CD1c-positive myeloid dendritic cell (primary cell): ENCODE results near the gene ABRAXAS1.
A peak's percentile ranks its signal among the peaks of the same experiment; 100 is the strongest.
"Not testable (repeated sequence)": the region's sequence is repeated elsewhere in the genome, so short reads cannot be mapped to it uniquely, and the experiment has no call there.

Experiments used
- DNase-seq: peaks from one replicate; pipeline ENCODE4 v3.0.0-alpha.2; 2016; ENCODE audit errors: extremely low spot score

Gene ABRAXAS1

DNA sequence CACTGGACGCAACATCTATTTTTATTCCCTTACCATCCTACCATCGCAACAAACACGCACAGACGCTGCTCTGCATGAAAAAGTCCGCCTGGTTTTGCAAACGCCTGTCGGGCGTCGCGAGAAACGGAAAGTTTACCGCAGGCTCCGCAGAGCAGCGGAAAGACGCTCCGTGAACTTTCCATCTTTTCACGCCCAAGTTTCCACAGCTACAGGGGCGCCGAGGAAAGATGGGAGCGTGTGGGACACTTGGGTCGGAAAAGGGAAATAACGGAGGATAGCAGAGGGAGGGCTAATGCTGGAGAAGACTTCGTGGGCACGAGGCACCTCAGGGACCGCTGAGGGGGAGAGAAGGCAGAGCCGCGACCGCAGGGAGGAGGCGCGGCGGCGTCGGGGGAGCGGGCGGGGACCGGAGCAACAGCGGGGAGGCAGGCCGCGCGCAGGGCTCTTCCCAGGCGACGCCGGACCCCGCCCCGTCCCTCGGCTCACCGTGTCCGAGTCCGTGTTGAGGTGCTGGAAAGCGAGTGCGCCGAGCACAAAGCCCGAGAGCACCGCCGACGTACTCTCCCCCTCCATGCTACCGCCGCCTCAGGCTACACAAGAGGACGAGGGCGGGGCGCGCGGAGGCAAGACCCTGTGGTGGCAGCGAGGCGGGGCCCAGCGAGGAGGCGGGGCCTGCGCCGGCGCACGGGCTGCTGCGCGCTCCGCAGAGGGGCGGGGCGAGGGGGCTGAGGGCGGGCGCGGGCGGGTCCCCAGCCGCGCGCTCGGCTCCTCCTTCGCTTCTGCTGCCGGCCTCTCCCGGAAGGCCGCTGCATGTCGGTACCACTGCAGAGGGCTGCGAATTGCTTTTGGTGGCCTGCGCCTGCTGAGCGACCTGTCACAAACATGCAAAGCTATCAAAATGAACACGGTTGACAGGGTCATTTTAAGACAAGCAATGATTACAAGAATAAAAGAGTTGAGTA lies at the start of gene ABRAXAS1:
ABRAXAS1 (minus strand) TSS at position 601 of the 962 bp plus-strand sequence; CDS start at position 573, 28 bp downstream.
- peak; percentile 96 for DNase-seq

DNA sequence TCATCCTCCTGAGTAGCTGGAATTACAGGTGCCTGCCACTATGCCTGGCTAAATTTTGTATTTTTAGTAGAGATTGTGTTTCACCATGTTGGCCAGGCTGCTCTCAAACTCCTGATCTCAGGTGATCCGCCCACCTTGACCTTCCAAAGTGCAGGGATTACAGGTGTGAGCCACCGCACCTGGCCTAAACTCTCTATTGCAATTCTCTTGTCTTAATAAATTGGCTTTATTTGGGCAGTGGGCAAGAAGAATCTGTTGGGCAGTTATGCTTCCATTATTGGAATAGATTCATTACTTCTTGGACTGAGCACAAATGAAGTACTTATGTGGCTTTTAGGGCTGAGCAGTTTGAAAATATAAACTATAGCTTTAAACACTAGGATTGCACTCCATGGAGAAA lies 42.8 kb upstream of the ABRAXAS1 start:
- DNase-seq, result no peak

DNA sequence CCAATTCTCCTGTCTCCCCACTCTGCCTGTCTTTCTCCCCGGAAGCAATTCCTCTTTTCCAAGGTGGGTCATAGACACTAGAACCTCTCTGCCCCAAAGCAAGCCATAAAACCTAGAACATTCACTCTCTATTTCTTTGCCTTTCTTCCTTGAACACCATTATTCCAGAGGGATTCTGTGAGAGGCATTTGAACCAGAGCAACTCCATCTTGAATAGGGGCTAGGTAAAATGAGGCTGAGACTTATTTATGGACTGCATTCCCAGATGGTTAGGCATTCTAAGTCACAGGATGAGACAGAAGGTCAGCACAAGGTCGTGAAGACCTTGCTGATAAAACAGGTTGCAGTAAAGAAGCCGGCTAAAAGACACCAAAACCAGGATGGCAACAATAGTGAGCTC lies 37.3 kb upstream of the ABRAXAS1 start:
- no peak for DNase-seq

DNA sequence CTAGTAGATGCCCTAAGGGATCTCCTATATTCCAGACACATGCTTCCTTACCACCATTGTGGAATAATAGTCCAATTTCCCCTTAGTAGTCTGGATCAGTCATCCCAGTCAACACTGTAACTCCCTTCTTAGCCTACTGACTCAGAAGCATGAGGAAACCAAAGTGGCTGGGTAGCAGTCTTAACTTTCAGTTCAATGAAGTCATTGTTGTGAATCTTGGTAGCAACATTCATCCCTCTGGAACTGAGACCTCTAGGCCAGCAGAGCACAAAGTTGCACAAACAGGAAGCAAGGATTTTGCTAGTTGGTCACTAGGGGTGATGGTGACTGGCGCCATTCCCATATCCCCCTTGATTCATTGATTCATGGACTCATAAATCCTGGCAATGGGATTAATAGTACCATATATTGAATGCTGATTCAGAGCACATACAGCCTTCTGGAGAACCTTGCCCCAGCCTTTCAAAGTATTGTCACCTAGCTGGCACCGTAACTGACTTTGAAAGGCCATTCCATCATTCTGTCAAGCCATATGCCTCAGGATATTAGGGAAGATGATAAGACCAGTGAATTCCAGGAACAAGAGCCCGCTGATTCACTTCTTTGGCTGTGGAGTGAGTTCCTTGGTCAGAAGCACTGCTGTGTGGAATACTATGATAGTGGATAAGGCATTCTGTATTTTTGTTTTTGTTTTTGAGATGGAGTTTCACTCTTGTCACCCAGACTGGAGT lies 31.3 kb upstream of the ABRAXAS1 start:
- peak; percentile 48 for DNase-seq

DNA sequence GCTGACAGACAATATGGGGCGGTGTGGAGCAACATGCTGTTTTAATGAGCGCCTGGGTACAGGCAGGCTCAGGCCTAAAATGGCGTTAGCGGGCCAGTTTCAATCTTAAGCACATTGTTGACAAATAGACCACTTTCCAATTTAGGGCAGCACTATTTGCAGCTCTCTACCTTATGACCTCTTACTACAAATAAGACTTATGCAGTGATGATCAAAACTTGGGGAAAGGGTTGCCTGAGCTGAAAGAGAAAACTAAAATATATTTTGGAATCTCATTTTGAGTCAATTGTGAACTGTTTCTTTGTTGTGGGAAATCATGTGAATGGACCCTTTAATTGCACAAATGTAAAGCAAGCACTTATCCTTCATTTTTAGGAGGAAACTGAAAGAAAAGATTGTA lies 25.5 kb upstream of the ABRAXAS1 start:
- DNase-seq, result no peak

DNA sequence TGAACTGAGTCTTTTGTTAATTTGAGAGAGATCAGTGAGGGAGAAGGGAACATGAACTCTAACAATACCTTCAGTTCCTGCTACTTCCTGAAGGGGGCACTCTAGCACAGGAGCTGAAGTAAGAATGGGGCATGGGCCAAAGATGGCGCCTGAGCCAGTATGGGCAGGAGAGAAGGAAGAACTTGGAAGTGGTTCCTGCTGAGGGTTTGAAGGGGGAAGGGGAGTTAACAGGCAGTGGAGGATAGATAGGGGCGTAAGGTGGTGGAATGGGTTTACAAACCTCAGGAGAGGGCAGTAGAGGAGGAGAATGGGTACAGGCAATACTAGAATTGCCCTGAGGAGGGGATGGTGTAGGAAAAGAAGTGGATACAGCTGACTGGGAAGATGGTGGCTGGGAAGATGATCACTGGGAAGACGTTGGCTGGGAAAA lies 24.3 kb upstream of the ABRAXAS1 start:
- DNase-seq, result peak; percentile 79

DNA sequence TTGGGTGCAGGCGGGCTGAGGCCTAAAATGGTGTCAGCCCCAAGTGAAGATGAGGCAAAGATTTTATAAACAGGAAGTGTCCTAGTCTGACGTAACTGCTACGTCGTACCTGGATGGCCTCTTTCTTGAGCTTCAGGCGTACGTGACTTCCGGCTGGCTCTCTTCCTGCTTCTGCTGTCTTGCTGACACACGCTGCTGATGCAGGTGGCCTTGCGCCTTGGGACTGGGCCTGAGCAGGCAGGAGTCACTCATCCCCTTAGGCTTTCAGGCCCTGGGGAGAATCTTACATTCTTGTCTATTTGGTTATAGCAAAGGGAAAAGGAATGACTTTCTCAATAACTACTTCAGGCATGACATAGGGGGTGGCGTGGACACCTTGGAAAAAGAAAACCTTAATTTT lies 20.1 kb upstream of the ABRAXAS1 start:
- no peak for DNase-seq

DNA sequence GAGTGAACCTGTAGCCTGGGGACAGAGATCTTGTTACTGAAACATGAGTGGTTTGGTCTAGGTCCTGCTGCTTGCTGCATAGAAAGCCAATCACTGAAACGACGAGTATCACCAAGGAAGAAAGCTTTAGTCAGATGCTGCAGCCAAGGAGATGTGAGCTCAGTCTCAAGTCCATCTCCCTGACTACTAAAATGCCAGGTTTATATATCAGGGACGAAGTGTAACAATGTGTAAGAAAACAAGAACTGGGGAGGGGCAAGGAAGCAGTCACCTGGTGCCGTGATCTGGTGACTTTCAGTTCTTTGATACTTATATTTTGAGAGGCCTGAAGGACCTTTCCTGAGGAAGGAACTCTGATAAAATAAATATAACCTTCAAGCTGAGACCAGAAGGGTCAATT lies 19.6 kb upstream of the ABRAXAS1 start:
- DNase-seq, result no peak

DNA sequence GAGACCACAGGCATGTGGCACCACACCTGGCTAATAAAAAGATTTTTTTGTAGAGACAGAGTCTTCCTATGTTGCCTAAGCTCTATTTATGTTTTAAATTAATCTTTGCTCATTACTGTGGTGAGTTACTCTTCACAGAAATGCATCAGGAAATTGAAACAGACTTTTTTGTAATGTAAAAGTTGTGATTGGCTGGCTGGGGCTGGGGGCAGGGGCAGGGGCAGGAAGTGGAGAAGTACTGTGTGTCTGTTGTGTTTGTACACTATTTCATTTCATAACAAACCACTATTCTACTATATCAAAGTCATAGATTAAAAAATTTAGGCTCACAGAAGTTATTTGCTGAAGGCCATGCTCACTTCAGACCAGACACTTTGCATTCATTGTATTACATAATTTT lies 19.1 kb upstream of the ABRAXAS1 start:
- DNase-seq, result no peak

DNA sequence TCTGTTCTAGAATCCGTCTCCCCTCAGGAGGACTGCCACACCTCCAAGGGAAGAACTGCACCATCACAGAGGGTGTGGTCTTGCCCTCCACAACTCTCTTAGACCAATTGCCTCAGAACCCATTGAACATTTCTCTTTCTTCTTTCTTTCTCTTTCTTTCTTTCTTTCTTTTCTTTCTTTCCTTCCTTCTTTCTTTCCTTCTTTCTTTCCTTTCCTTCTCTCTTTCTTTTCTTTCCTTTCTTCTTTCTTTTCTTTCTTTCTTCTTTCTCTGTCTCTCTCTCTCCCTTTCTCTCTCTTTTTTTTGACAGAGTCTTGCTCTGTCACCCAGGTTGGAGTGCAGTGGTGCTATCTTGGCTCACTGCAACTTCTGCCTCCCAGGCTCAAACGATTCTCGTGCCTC lies 16.8 kb upstream of the ABRAXAS1 start:
- not testable (repeated sequence) for DNase-seq

DNA sequence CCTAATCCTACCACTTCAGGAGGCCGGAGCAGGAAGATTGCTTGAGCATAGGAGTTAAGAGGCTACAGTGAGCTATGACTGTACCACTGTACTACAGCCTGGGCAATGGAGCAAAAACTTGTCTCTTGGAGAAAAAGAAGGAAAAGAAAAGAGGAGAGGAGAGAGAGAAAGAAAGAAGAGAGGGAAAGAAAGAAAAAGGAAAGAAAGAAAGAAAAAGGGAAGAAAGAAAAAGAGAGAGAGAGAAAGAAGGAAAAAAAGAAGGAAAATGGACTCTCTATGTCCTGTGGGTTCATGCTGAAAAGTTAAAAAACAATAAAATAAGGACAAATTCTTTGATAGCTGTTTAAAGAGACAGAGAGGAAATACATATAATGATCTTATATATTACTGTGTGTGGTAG lies 13.3 kb upstream of the ABRAXAS1 start:
- no peak for DNase-seq

DNA sequence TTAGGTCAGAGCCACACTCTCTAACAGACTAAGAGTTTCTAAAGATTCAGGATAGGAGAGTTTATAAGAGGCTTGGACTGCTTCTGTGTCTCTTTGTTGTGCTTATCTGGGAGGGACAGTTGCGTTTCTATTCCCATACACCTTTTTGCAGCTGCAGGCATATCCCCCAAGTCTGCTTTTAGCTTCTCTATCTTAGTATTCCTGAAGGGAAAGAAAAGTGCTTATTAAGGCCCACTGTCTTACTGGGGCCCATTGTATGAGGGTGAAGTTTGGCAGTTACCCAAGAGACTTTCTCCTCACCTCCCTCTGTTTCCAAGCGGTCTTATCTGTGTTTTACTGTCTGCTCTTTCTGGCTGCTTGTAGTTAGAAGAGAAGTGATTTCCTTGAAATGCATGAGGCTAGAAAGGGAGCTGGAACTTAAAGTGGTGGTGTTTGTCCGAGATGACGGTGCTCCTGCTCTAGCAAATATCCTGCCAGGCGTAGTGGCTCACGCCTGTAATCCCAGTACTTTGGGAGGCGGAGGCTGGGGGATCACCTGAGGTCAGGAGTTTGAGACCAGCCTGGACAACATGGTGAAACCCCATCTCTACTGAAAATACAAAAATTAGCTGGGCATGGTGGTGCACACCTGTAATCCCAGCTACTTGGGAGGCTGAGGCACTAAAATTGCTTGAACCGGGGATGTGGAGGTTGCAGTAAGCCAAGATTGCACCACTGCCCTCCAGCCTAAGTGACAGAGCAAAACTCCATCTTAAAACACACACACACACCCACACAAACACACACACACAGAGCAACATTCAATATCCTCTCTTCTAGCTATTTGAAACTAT lies 11.4 kb upstream of the ABRAXAS1 start:
- DNase-seq, result not testable (repeated sequence)

DNA sequence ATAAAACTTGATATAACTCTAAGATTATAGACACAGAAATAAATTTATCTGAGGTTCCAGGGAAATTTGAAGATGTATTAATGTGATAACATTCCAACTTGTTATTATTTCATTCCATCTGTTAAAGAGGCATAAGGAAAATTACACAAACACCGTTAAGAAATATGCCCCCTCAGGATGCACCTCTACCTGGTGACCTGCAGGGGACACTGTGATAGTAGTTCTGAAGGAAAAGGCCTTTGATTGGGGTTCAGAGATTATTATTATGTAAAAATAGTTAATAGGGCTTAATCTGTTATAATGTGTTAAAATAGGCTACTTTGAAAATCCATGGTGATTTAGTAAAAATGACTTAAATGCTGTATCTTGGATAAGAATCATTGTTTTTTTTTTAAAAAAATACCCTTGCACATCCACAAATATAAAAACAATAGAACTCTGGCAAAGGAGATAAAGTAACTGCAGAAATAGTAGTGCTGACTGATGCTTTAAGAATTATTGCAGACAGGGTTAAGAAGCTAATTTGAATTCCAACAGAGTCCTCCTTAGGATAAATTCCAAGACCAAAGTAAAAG lies 6.1 kb upstream of the ABRAXAS1 start:
- DNase-seq, result peak; percentile 51

DNA sequence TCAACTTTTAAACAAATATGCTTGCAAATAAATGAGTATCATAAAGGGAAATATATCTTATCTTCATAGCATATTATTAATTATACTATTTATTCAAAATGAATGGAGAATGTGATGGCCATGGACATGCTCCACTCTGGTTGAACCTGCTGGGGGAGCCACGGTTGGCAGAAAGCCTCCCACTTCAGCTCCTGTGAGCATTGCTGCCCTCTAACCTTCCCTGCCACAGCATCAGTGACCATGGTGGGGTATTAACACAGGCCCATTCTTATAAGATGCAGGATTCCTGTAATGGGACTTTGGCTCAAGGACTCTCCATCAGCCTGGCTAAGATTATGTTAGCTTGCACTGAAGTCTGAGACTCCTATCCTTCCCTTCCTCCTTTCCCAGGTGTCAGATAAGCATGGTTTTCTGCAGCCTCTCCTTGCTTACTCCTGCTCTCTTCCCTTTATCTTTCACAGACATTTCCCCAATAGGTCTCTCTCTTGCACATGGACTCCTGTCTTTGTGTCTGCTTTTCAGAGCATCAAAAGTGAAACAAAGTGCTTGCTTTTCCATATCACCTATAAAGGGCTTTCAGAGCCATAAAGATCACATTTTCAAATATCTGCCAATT lies 4.9 kb upstream of the ABRAXAS1 start:
- no peak for DNase-seq

DNA sequence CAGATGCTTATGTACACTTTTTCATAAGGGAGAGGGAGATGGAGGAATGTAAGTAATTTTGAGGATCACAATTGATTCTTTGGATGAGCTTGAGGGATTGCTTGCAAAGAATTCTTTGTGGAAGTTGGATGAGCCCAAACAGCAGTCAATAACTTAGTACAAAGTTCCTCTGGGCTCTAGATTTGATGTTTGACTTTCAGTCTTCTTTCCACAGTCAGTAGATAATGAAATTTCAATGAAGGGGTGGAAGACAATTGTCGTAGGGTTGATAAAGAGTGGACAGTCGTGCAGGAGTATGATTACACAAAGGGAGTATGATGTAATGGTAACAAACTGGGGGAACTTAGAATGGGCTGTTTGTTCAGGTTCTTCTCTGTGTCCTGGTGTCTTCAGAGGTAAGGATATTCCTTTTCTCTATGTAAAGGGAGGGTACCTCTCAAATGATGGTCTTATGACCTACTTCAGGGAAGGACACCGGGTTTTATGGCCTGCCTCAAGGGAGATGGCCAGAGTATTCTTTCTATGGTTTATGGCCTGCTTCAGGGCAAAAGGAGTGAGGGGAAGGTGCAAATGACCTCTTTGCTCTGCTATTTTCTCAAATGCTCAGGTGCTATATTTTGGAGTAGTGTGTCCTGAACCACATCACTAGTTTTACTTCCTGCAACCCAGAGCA lies 1.7 kb upstream of the ABRAXAS1 start:
- DNase-seq, result no peak

DNA sequence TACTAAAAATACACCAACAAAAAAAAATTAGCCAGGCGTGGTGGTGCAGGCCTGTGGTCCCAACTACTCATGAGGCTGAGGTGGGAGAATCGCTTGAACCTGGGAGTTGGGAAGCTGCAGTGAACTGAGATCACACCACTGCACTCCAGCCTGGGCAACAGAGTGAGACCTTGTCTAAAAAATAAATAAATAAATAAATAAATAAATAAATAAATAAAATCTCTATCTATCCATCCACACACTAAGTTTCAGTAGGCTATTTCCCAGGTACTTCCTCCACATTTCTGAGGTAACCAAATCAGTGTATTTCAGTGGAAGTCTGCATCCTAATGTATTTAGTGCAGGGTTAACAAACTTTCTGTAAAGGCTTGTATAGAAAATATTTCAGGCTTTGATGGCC lies 10.9 kb downstream of the ABRAXAS1 start:
- DNase-seq, result no peak

DNA sequence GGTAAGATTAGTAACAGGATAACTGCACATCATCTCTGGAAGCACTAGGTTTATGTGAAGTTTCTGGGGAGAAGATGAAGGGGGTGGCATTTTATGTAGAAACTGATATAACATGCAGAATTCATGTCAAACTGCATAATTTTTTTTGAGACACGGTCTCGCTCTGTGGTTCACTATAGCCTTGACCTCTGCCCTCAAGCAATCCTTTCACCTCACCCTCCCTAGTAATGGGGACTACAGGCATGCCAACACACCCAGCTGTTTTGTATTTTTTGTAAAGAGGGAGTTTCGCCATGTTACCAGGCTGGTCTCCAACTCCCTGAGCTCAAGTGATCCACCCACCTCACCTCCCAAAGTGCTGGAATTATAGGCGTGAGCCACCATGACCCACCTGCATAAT lies 11.5 kb downstream of the ABRAXAS1 start:
- no peak for DNase-seq

DNA sequence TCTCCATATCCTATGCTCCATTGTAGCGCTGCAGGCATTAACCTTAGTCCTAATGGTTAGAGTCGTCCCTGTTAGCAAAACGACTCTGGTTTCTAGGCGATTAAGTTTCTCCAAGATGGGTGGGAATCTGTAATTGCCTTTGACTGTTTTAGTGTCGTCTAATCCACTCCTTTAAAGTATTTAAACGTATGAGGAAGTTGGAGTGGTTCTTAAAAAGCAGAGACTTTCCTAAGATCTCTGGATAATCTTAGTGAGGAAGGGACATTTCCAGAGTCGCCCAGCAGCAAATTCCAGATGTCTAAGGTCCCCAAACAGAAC lies 28.8 kb downstream of the ABRAXAS1 start:
- DNase-seq, result no peak

DNA sequence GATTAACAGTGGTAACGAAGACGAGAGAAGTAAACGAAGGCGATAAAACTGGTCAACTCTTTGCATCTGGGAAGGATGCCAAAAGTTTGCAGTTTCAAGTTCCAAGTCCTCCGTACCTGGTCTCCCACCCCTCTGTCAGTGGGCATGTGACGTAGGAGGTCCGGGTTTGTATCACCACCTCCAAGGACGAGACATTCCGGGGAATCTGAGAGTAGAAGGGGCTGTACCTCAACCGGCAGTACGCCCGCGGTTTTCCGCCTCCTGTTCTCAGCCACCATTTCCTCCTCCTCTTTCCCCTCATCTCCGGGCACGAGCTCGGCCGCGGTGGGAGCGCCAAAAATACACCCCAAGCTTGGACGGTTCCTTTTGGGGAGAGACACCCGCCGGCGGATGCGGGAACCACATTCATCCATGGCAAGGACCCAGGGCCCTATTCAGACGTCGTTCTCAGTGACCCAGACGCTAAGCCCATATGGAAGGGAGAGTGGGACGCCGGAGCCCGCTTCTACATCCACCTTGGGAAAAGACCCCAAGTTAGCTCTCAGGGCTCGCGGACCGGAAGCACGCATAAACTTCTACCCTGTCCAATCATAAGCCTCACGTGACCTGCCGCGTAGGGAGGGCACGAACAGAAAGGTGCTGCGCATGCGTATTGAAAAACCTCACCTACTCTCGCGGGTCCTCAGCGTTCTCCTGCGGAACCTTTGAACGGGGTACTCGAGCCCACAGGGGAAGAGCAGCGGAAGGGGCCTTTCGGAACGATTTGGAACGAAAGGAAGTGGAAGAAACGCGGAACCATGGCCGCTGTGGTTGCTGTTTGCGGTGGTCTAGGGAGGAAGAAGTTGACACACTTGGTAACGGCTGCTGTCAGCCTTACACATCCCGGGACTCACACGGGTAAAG lies 29.4 kb downstream of the ABRAXAS1 start, which contains the start of the genes HELQ and MRPS18C:
HELQ (minus strand) TSS at position 543 of the 903 bp plus-strand sequence; CDS start at position 413, 130 bp downstream.
MRPS18C (plus strand) TSS at position 778 of the 903 bp plus-strand sequence; CDS start at position 798, 20 bp downstream.
- peak; percentile 100 for DNase-seq
